A204.1 (cell line): Measurements from ENCODE around the gene SMARCD1.
A peak's percentile ranks its signal among the peaks of the same experiment; 100 is the strongest.

Source experiments
- FAIRE-seq: peaks from 2 replicates; lab custom pipeline; 2012; peaks lifted over from hg19 to GRCh38; lab: Jason Lieb, UNC

Gene SMARCD1

DNA sequence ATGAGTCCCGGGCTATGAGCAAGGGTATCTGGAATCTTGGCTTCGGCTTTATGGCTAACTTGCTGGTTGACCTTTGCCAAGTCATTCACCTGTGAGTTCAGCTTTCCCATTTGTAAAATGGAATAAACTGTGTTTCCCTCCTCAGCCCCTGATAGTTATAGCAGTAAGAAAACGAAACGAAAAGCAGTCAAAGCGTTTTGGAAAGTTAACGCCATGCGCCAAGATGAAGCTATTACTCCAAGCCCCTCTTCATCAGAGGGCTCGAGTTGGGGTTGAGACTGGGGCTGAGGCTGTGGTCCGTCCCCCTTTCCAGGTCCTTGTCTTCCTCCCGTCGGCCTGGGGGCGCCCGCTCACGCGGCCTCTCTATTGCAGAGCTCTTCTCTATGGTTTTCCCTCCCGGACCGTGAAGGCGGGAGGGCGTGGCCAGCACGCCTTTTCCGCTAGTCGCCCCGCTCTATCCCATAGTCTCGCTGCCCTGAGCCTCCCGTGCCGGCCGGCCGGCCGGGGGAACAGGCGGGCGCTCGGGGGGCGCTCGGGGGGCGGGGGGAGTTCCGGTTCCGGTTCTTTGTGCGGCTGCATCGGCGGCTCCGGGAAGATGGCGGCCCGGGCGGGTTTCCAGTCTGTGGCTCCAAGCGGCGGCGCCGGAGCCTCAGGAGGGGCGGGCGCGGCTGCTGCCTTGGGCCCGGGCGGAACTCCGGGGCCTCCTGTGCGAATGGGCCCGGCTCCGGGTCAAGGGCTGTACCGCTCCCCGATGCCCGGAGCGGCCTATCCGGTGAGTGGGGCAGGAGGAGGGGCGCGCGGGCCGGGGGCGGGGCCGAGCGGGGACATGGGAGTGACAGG, at the start of gene SMARCD1:
Gene SMARCD1, plus strand, starts transcription at position 568 of the 840 bp plus-strand sequence. Its CDS starts 28 bp downstream, at position 596.
- peak; percentile 23 for FAIRE-seq

DNA sequence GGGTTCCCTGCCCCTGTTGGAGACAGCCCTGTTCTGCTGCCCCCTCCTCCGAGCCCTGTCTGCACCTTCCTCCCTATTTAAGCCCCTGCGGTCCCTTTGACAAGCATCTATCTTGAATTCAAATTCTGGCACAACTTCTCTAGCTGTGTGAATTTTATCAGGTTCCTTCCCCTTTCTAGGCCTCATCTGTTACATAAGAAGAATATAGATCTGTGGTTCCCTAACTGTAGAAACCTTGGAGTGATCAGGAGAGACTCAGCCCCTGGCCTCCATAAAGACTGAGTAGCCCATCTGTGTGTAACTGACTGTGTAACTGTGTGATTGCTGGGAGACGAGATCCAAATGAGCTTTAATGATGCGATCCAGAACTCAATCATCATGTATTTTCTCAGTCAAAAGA, 46.8 kb upstream of the SMARCD1 start:
- FAIRE-seq: no peak

DNA sequence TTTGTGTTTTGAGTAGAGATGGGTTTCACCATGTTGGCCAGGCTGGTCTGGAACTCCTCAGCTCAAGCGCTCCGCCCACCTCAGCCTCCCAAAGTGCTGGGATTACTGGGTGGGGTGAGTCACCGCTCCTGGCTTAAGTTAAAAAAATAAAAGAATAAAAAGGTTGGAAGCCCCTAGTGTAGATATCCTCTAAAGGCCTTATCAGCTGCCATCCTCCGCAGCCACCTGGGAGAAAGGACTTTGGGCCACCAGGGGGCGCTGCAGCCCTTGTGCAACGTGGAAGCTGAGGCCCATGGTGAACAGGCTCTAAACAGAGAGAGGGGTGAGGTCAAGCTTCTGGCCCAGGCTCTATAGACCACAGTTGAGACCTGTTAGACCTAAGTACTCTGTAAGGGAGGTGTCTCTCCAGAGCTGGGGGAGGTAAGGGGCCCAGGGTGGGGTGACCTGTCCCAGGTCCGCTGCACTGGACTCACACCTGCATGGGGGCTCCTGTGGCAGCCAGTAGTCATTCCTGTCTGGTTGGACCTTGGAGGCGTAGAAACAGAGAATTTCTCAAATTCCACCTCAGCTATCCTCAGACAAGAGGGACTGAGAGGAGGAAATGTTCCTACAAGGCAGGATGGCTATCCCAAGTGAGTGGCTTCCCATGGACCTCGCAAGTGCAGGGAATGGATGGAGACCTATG, 45.8 kb upstream of the SMARCD1 start:
- FAIRE-seq: no peak

DNA sequence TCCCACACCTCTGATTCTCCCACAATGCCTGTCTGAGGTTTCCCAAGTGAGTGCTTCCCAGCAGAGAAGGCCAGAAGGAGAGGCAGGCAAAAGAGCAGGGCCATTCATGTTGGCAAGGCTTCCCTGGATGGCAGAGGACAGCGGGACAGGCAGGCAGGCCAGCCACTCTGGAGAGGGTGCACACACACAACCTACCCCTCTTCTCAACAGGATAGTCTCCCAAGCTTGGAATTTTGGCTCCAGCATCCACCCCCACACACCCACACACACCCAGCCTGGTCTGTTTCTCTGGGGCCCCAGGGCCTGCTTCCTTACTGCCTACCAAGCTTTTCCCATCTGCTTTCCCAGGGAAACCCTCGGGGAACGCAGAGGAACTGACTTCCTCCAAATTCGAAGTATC, 44.5 kb upstream of the SMARCD1 start:
- FAIRE-seq: no peak

DNA sequence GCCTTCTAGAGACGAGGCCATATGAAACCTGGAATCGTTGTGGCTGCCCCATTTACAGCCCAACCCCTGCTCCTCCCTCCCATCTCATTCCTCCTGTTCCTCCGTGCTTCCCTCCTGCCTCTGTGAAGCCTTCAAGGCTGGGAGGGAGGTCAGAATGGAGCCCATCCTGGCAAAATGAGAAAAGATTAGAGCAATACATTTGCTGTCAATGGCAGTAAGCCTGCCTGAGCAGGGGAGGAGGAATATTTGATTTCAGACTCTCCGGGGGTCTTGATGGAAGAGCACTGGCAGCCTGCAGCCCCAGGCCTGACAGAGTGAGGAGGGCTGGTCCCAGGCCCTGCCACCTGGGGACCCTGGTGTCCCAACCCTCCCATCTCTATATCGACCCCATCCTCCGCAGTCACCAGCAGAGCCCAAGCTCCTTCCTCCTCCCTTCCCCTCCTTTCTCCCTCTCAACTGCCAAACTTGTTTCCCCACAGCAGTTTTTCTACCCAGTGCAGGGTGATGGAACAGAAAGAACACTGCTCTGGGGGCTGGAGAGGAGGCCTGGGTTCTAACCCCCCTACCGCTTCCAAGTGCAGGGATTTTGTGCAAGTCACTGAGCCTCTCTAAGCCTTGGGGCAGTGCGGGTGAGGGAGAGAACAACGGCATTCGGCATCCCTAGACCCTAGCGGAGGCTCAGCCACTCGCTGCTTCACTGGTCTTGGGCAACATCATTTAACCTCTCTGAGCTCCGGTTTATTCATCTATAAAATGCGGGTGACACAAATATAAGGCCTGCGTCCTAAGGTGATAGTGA, 43.9 kb upstream of the SMARCD1 start:
- no peak for FAIRE-seq

DNA sequence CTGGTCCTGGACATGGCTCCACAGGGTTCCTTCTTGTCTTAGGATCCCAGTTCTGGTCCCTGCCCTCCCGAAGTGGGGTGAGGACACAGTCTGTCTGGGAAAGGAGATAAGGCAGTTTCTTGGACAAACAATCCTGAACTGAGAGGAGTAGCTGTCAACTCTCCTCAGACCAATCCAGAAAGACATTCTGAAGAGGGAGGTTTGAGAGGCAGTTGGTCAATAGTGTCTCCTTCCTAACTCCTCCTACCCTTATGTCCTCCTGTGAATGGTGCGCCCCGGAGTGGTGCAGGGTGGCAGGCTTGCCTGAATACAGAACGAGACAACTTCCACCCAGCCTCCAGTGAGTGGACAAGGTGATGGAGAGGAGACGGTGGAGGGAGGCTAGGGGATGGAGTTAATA, 43.2 kb upstream of the SMARCD1 start:
- FAIRE-seq: no peak

DNA sequence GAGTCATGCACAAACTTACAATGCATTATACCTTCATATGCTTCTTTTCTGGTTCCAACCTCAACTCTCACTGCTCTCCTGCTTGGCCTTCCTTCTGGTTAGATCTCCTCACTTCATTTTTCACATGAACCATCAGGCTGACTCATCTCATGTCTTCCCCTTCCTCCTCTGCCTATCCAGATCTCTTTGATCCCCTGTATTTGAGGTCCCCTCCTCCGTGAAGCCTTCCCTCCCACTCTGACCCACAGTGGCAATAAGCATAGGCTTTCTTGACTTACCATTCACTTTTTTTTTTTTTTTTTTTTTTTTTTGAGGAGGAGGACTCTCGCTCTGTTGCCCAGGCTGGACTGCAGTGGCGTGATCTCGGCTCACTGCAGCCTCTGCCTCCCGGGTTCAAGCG, 42.4 kb upstream of the SMARCD1 start:
- no peak for FAIRE-seq

DNA sequence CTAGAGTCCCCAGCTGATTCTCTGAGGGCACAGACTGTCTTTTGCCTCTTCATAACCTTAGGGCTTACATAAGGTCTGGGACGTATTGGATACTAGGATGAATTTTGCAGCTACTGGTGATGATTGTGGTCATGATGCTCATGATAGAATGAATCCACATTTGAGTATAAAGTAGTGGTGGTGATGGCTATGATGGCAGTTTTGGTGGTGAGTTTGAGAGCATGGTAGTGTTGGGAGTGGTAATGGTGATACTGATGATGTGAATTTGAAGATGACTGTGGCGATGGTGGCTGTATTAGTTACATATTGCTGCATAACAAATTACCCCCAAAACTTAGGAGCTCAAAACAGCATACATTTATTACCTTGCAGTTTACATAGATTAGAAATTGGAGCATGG, 41.8 kb upstream of the SMARCD1 start:
- FAIRE-seq: no peak

DNA sequence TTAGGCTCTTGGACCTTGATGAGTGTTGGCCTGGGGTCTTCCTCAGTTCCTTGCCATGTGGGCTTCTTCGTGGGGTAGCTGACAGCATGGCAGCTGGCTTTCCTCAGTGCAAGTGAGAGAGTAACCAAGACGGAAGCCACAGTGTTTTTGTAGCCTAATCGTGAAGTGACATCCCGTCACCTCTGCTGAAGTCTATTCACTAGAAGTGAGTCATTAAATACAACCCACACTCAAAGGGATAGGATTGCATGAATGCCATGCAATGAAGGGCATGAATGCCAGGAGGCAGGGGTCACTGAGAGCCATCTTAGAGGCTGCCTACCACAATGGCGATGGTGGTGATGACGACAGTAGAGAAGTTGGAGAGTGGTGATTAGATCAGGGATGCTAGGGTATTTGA, 41.3 kb upstream of the SMARCD1 start:
- FAIRE-seq: no peak

DNA sequence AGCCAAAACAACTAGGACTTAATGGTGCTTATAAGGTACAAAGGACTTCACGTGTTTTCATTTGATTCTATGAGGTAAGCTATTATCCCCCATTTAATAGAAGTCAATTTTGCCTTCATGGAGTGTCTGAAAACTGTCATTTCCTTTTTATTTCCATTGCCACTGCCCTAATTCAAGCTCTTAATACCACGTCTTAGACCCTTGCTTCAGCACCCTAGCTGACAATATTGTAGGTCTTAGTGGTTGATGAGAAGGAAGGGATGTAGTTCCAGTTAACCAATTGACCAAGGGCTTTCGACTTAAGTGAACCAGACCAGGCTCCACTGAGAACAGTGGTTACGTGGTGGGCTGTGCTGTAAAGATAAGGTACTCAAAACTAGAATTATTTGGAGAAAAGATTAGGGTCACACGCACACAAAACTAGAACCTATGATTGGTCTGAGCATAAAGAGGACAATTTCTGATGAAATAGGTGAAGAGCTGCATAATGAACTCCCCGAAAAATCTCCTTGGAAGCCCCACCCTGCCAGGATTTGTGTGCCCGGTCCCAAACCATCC, 37.4 kb upstream of the SMARCD1 start:
- no peak for FAIRE-seq

DNA sequence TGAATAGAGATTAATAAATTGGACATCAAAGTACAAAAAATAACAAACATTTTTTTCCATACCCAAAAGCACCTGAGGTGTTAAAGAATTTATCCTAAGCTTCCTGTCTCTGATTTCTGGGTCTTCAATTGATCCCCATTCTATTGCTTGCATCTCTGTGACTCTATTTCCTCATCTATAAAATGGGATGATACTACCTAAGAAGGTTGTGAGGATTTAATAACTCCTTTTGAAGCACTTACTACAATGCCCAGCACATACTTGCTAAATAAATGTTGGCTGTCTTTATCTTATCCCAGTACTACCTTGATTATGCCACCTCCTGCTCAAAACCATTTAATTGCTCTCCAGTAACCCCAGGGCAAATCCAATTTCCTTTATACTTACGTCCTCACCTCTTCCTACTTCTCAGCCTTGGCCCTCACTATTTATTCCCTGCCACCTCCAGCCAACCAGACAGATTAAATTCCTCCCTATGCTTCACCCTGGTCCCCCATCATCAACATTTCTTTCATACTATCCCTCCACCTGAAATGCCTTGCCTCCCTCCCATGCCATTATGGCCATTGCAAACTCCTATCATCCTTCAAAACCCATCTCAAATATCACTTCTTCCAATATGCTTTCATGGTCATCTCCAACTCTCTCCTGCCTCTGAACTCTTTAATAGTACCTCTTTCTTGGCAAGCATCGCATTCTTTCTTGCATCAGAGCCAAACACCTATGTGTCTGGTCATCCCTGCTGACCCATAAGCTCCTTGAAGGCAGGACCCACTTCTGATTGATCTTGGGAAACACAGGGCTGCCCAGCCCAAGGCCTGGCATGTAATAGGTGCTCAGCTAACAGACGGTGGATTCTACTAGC, 35.7 kb upstream of the SMARCD1 start:
- no peak for FAIRE-seq

DNA sequence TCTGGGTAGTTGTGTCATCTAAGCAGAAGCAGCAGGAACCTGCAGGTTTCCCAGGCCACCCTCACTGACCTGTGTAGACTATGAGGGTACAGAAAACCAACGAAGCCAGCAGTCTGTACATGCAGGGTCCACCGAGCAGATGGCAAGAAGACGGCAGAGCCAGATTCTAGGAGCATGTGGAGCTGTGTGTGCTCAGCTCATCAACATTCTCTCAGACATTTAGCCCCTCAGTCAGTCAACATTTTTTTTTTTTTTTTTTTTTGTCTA, 35.1 kb upstream of the SMARCD1 start:
- no peak for FAIRE-seq

DNA sequence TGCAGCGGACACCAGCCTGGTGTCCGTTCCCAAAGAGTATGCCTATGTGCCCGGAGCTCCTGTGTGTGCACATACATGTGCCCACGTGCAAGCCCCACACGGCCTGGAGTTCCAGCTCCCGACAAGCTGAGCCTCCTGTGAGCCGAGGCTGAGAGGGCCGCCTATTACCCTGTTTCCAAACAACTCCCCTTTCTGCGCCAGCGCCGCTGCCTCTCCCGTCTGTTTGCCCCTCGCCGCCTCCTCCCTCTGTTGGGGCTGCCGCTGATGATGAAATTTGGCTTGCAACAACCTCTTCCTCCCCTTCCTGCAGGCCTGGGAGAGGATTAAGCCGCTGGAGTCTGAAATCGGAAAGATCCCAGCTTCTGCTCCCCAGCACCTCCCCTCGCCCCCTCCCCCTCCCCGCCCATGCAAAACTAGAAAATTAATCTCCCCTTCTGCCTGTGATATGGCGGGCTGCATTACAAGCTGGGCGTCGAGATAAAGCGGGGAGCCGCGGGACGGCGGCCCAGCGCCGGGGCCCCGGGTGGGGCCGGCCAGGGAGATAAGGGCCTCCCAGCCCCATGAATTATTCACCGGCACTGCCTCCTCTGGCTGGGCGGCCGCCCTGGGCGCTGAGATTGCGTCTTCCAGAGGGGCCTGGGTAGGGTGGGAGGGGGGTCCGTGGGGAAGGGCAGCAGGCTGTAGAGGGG, 34.6 kb upstream of the SMARCD1 start:
- FAIRE-seq: no peak

DNA sequence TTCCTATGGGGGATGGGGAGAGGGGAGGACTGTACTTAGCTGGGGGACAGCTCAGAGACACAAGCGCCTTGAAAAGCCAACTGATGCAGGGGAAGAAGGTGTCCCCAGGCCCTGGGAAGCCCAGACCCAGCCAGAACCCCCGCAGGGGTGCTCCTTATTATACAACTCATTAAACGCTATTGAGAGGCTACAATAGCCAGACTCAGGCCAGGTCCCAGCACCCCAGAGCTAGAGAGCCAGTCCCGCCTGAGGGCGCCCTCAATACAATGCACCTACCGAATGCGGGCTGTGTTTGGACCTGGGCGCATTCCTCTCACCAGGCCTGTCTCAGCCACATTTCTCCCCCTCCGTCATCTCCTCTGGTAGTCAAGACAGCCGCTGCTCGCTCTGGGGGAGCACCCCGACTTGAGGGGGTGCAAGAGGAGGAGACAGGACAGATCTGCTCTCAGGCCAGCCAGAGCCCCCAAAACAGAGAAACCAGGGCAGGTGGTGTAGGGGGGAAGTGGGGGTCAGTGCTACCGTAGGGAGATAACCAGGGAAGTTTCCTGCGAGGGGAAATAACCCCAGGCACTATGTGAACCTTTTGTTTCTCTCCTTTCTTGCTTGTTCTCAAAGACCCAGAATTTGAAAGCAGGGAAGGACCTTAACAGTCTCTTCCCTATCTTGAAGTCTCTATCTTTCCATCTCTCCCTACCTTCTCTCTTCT, 33.9 kb upstream of the SMARCD1 start:
- no peak for FAIRE-seq

DNA sequence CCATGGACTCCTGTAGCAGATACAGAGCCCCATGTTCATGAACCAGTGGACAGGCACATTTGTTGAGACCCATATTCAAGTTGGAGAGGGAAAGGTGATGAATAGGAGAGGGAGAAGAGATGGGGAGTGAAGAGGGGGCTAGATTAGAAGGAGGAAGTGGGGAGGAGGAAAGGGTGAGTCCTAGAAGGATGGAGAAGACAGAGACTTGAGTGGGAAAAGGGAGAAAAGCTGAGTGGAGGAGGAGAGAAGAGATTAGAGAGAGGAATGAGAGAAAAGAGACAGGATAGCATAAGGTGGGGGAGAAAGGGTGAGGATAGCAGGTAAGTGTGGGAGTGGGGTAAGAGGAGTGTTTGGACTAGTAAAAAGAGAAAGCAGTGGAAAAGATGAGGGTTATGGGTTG, 32.6 kb upstream of the SMARCD1 start:
- FAIRE-seq: no peak

DNA sequence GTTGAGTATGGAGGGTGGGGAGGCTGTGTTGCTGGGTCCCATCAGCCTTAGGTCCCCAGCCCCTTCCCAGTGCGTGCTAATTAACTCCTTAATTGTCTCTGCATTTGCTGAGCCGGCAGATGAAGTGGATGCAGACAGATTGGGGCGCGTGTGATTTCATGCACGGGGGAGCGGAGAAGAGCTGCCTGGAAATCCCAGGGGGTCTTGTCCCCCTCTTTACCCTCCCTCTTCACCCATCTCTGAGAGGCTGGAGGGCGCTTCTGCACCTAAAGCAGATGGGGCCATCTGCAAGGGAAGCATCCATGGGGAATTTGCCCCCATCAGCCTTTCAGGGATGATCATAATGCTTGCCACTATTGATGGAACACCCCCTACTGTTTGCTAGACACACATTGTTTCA, 32.2 kb upstream of the SMARCD1 start:
- no peak for FAIRE-seq

DNA sequence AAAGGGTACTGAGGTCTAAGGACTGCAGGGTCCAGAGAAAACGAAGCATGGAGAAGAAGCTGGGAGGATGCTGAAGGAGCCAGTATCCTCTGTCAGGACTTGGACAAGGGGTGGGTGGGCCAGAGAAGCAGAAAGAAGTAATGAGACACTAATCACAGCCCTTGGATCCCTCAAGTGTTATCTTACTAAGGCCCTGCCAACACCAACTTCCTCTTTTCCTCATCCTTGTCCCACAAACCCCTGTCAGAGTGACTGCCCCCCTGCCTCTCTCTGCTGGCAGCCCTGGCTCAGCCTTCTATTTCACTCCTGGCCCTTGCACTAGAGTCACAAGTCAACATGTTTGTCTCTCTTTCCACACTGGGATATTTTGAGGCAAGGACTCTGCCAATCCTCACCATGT, 31.6 kb upstream of the SMARCD1 start:
- FAIRE-seq: no peak

DNA sequence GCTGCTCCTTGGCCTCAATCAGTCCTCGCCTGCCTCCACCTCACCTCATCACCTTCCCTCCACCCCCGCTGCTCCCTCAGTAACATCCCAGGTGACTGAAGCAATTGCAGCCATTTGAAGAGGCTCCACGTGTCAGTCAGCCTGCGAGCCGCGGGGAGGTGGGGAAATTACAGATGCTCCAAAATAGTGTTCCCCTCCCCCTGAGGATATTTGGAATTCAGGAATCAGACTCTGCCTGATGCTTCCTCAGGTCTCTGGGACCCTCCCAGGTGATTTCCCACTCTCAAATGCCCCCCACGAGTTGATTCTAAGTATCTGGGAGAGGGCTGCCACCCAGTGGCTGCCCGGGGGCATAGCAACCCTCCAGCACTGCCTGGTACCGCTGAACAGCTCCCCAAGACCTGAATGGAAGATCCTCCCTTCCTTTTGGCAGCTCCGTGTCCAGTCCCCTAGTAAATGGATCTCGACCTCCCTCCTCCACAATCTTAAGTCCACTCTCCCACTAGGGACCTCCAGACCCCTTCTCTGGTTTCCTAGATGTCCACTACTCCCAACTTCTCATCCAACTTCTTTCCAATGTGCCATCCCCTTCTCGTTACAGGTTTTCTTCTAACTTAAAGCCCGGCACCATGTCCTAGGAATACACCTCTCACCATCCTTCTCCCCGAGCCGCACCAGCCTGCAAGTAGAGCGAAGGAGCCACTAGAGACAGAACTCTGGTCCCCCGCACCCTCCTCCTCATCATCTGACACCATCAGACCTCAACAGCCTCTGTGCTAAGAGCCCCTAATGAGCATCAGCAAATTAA, 29.1 kb upstream of the SMARCD1 start:
- no peak for FAIRE-seq

DNA sequence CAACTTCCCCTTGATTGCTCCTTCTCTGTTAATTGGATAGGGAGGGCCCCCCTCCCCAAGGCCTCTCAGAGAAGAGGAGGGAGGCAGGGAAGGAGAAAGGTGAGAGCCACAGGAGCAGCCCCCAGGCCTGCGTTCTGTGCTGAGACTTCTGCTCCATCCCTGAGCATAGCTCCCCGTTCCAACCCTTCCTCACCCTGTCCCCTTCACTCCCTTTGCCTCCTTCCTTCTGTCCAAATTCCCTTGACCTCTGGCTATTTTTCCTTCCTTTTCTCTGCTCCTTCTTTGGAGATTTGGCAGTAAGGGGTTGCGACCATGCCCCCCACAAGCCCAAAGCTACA, 28.5 kb upstream of the SMARCD1 start:
- no peak for FAIRE-seq
